SK-N-SH (cell line): ENCODE data around the gene ZNF346.

Experiments used
- CTCF ChIP-seq: fragments of 200-600 bp; sonication (generic); IDR thresholded peaks from 2 replicates; pipeline ENCODE4 v1.6.1; 2017; ENCODE audit warnings: antibody characterized with exemption, mild to moderate bottlenecking, moderate library complexity
- POLR2AphosphoS5 ChIP-seq: IDR thresholded peaks from 2 replicates; pipeline ENCODE4 v1.6.1; 2012; ENCODE audit warnings: low read depth, low read length

GRCh38 chr5:177008716-177009115 lies 13.8 kb upstream of the ZNF346 start:
- TF ChIP-seq CTCF, result no peak
- no peak for TF ChIP-seq POLR2AphosphoS5
